ENCODE measurements around the gene PMM1.

- TF ChIP-seq POLR2A (IDR thresholded peaks at IDR 0.05) (no peak), CTCF (IDR thresholded peaks at IDR 0.05) (no peak)
These were observed 55.4 kb downstream of the PMM1 start for GRCh38 chr22:41534219-41534618.

All from uterus (tissue), 2 donors.